Measurements from ENCODE around the gene SNTG2.
"Not testable (repeated sequence)": the region's sequence is repeated elsewhere in the genome, so short reads cannot be mapped to it uniquely, and the experiment has no call there.

The SNTG2 gene

GRCh38 chr2:1208522-1208921 lies 257.9 kb downstream of the SNTG2 start:
- no peak for DNase-seq

GRCh38 chr2:1209246-1209645 lies 258.6 kb downstream of the SNTG2 start:
- DNase-seq = no peak

- DNase-seq = no peak
Measured at GRCh38 chr2:1209761-1210160, 259.1 kb downstream of the SNTG2 start.

GRCh38 chr2:1210352-1210751 lies 259.7 kb downstream of the SNTG2 start:
- DNase-seq = no peak

GRCh38 chr2:1219901-1220573 lies 269.4 kb downstream of the SNTG2 start:
- DNase-seq = no peak

GRCh38 chr2:1222056-1222455 lies 271.4 kb downstream of the SNTG2 start:
- DNase-seq = no peak

- no peak for DNase-seq
Measured at GRCh38 chr2:1223791-1224190, 273.1 kb downstream of the SNTG2 start.

- no peak for DNase-seq
Measured at GRCh38 chr2:1224901-1225300, 274.3 kb downstream of the SNTG2 start.

- no peak for DNase-seq
Measured at GRCh38 chr2:1226766-1227165, 276.1 kb downstream of the SNTG2 start.

GRCh38 chr2:1227274-1227900 lies 276.7 kb downstream of the SNTG2 start:
- no peak for DNase-seq

- not testable (repeated sequence) for DNase-seq
Measured at GRCh38 chr2:1229596-1229995, 278.9 kb downstream of the SNTG2 start.

- DNase-seq = no peak
Measured at GRCh38 chr2:1230155-1230893, 279.7 kb downstream of the SNTG2 start.

- no peak for DNase-seq
Measured at GRCh38 chr2:1231466-1232063, 280.9 kb downstream of the SNTG2 start.

- DNase-seq = no peak
Measured at GRCh38 chr2:1233281-1233680, 282.6 kb downstream of the SNTG2 start.

- DNase-seq = no peak
Measured at GRCh38 chr2:1234731-1235308, 284.2 kb downstream of the SNTG2 start.

- DNase-seq = no peak
Measured at GRCh38 chr2:1235806-1236205, 285.2 kb downstream of the SNTG2 start.

GRCh38 chr2:1236606-1237005 lies 286.0 kb downstream of the SNTG2 start:
- DNase-seq = no peak

- no peak for DNase-seq
Measured at GRCh38 chr2:1237783-1238182, 287.1 kb downstream of the SNTG2 start.

- no peak for DNase-seq
Measured at GRCh38 chr2:1238598-1239138, 288.0 kb downstream of the SNTG2 start.

- no peak for DNase-seq
Measured at GRCh38 chr2:1245193-1245592, 294.5 kb downstream of the SNTG2 start.

- no peak for DNase-seq
Measured at GRCh38 chr2:1246239-1246638, 295.6 kb downstream of the SNTG2 start.

GRCh38 chr2:1246991-1247390 lies 296.3 kb downstream of the SNTG2 start:
- DNase-seq = no peak

GRCh38 chr2:1248187-1248586 lies 297.5 kb downstream of the SNTG2 start:
- no peak for DNase-seq

All from suppressor macrophage treated with lipopolysaccharide for 4 hours (primary cell).